ENCODE measurements around the gene SLC12A1.

SLC12A1 gene

GRCh38 chr15:48177383-48177765 is 28.7 kb upstream of the SLC12A1 start:
- Histone ChIP-seq H4K20me1 (ENCODE audit: insufficient read depth, low read length) (no peaks in the 10 kb centered on the region), H2AFZ (ENCODE audit: low read length) (peak overlapping the region; percentile 78), H3K27ac (ENCODE audit: low read depth, low read length, poor library complexity, severe bottlenecking) (no peak overlapping the region), H3K9ac (ENCODE audit: low read length) (peak overlapping the region; percentile 81), H3K27me3 (ENCODE audit: insufficient read depth, low read length) (no peaks in the 10 kb centered on the region), H3K9me3 (ENCODE audit: low read length) (0 out of 2 replicates have a peak, but pooled peaks cover 2% of the 10 kb centered on the region), H3K4me3 (ENCODE audit: low read depth, low read length, poor library complexity, severe bottlenecking) (peak overlapping the region; percentile 69), H3K4me1 (ENCODE audit: insufficient read depth, low read length, severe bottlenecking) (peaks cover 30% of the 10 kb centered on the region), H3K79me2 (ENCODE audit: insufficient read depth, low read length) (peaks cover 48% of the 10 kb centered on the region), H3F3A (ENCODE audit: insufficient read depth, low read length) (no peaks in the 10 kb centered on the region), H3K36me3 (ENCODE audit: insufficient read depth, low read length) (no peaks in the 10 kb centered on the region), H3K4me2 (ENCODE audit: low read length) (peak overlapping the region; percentile 83), H3K9me2 (ENCODE audit: low read depth, low read length) (no peaks in the 10 kb centered on the region)
- TF ChIP-seq EZH2 (IDR thresholded peaks at IDR 0.05; ENCODE audit: borderline replicate concordance, low read length) (no peak), CTCF (IDR thresholded peaks at IDR 0.05; ENCODE audit: low read length) (no peak)

GRCh38 chr15:48177766-48178647 is 28.1 kb upstream of the SLC12A1 start, which contains the start of gene MYEF2:
TSS of gene MYEF2 (minus strand) at chr15:48178295. CDS start at chr15:48178237, 58 bp downstream.
- H3K4me2 ChIP-seq (ENCODE audit: low read length), result peak within 1 kb of the TSS; percentile 83
- H4K20me1 ChIP-seq (ENCODE audit: insufficient read depth, low read length), result no peaks in the 10 kb centered on the region
- peaks cover 42% of the 10 kb centered on the region for H3K79me2 ChIP-seq (ENCODE audit: insufficient read depth, low read length)
- peak within 1 kb of the TSS; percentile 99 for H2AFZ ChIP-seq (ENCODE audit: low read length)
- peak within 1 kb of the TSS; percentile 69 for H3K4me3 ChIP-seq (ENCODE audit: low read depth, low read length, poor library complexity, severe bottlenecking)
- TF ChIP-seq EZH2 (IDR thresholded peaks at IDR 0.05; ENCODE audit: borderline replicate concordance, low read length) (no peak), CTCF (IDR thresholded peaks at IDR 0.05; ENCODE audit: low read length) (no peak)
- H3K36me3 ChIP-seq (ENCODE audit: insufficient read depth, low read length), result no peaks in the 10 kb centered on the region
- no peaks in the 10 kb centered on the region for H3K27me3 ChIP-seq (ENCODE audit: insufficient read depth, low read length)
- H3K9ac ChIP-seq (ENCODE audit: low read length), result peak within 1 kb of the TSS; percentile 81
- peak within 1 kb of the TSS; percentile 13 for H3K27ac ChIP-seq (ENCODE audit: low read depth, low read length, poor library complexity, severe bottlenecking)
- peaks cover 30% of the 10 kb centered on the region for H3K4me1 ChIP-seq (ENCODE audit: insufficient read depth, low read length, severe bottlenecking)
- no peaks in the 10 kb centered on the region for H3F3A ChIP-seq (ENCODE audit: insufficient read depth, low read length)
- H3K9me2 ChIP-seq (ENCODE audit: low read depth, low read length), result no peaks in the 10 kb centered on the region
- H3K9me3 ChIP-seq (ENCODE audit: low read length), result 0 out of 2 replicates have a peak, but pooled peaks cover 2% of the 10 kb centered on the region

GRCh38 chr15:48178648-48178931 is 27.5 kb upstream of the SLC12A1 start:
- peaks cover 36% of the 10 kb centered on the region for H3K79me2 ChIP-seq (ENCODE audit: insufficient read depth, low read length)
- peak overlapping the region; percentile 81 for H3K9ac ChIP-seq (ENCODE audit: low read length)
- no peaks in the 10 kb centered on the region for H3K27me3 ChIP-seq (ENCODE audit: insufficient read depth, low read length)
- peaks cover 30% of the 10 kb centered on the region for H3K4me1 ChIP-seq (ENCODE audit: insufficient read depth, low read length, severe bottlenecking)
- no peaks in the 10 kb centered on the region for H3K36me3 ChIP-seq (ENCODE audit: insufficient read depth, low read length)
- H3F3A ChIP-seq (ENCODE audit: insufficient read depth, low read length), result no peaks in the 10 kb centered on the region
- no peaks in the 10 kb centered on the region for H3K9me3 ChIP-seq (ENCODE audit: low read length)
- TF ChIP-seq EZH2 (IDR thresholded peaks at IDR 0.05; ENCODE audit: borderline replicate concordance, low read length), result no peak
- no peak for TF ChIP-seq CTCF (IDR thresholded peaks at IDR 0.05; ENCODE audit: low read length)
- peak overlapping the region; percentile 99 for H2AFZ ChIP-seq (ENCODE audit: low read length)
- H3K27ac ChIP-seq (ENCODE audit: low read depth, low read length, poor library complexity, severe bottlenecking), result no peak overlapping the region
- no peaks in the 10 kb centered on the region for H4K20me1 ChIP-seq (ENCODE audit: insufficient read depth, low read length)
- H3K4me3 ChIP-seq (ENCODE audit: low read depth, low read length, poor library complexity, severe bottlenecking), result peak overlapping the region; percentile 69
- peak overlapping the region; percentile 83 for H3K4me2 ChIP-seq (ENCODE audit: low read length)
- no peaks in the 10 kb centered on the region for H3K9me2 ChIP-seq (ENCODE audit: low read depth, low read length)
